GM10248 (cell line): ENCODE measurements around the gene CLEC17A.

Experiments used
- CTCF ChIA-PET: fragments of 300-600 bp; sonication (Branson Sonifier 250); formaldehyde crosslinking; extraction: SDS; loops from one replicate; lab custom pipeline; 2021; ENCODE audit warnings: antibody characterized with exemption; lab: Yijun Ruan, JAX
- POLR2A ChIA-PET: fragments of 350-650 bp; sonication (Branson Sonifier 250); formaldehyde crosslinking; extraction: SDS; loops from one replicate; lab custom pipeline; 2020; ENCODE audit warnings: antibody characterized with exemption; lab: Yijun Ruan, JAX
- DNase-seq: peaks from one replicate; pipeline ENCODE4 v3.0.0; 2012; ENCODE audit errors: extremely low spot score
- TF ChIP-seq, protein P1 (sequence below): IDR thresholded peaks from 2 replicates; pipeline ENCODE4 v1.5.1; 2012; ENCODE audit warnings: mild to moderate bottlenecking, low read depth; ENCODE audit errors: extremely low read depth, missing control alignments, control extremely low read depth

The CLEC17A gene

GRCh38 chr19:14553042-14553938 lies 29.6 kb upstream of the CLEC17A start:
- DNase-seq, result no peak
- TF ChIP-seq, protein P1, sequence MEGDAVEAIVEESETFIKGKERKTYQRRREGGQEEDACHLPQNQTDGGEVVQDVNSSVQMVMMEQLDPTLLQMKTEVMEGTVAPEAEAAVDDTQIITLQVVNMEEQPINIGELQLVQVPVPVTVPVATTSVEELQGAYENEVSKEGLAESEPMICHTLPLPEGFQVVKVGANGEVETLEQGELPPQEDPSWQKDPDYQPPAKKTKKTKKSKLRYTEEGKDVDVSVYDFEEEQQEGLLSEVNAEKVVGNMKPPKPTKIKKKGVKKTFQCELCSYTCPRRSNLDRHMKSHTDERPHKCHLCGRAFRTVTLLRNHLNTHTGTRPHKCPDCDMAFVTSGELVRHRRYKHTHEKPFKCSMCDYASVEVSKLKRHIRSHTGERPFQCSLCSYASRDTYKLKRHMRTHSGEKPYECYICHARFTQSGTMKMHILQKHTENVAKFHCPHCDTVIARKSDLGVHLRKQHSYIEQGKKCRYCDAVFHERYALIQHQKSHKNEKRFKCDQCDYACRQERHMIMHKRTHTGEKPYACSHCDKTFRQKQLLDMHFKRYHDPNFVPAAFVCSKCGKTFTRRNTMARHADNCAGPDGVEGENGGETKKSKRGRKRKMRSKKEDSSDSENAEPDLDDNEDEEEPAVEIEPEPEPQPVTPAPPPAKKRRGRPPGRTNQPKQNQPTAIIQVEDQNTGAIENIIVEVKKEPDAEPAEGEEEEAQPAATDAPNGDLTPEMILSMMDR, result no peak
- POLR2A ChIA-PET, result no interaction called here

DNA sequence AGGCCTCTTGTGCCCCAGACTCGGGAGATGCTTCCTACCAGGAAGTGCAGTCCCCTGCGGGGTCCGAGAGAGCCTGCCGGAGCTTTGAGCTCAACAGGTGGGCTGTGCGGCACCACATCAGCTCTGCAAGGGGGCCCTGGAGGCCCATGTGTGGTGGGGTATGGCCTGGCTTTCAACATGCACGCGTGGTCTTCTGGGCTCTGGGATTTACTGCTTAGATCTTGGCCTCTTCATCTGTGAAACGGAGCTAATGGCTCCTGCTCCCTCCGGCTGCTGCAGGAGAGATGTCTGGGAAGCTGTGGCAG lies 29.0 kb upstream of the CLEC17A start:
- TF ChIP-seq, protein P1, result no peak
- POLR2A ChIA-PET, result no interaction called here
- DNase-seq, result no peak
- CTCF ChIA-PET, result interaction anchor here (1.0 to 6.5 kb wide), 4 partner anchors 14 to 133 kb away, joined by 3 to 73 read pairs (median 30); partner anchors contain the start of genes NDUFB7 and ZNF333

More at GRCh38 chr19:14553042-14553938, 29.6 kb upstream of the CLEC17A start:
- CTCF ChIA-PET, result interaction anchor here (1.0 to 6.5 kb wide), 4 partner anchors 13 to 134 kb away, joined by 3 to 73 read pairs (median 30); partner anchors contain the start of genes NDUFB7 and ZNF333

DNA sequence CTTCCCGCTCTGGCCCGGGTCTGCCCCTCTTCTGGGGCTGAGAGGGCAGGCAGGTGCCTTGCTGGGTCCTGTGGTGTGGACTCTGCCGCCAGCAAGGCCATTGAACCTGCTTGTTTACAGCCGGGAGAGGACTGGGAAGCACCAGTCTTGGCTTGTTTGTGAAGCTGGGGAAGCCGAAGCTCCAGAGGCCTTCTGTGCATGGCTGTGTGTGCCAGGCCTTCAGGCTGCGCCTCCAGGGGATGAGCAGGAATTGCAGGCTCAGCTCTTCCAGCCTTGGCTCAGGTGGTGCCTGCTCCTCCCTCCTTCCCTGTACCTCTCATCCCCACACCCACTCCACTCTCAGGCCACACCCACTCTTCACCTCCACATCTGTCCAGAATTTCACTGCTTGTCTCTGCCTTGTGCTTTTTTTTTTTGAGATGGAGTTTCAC lies 28.5 kb upstream of the CLEC17A start:
- TF ChIP-seq, protein P1, result no peak
- CTCF ChIA-PET, result interaction anchor here (1.0 to 6.5 kb wide), 4 partner anchors 14 to 133 kb away, joined by 3 to 73 read pairs (median 30); partner anchors contain the start of genes NDUFB7 and ZNF333
- POLR2A ChIA-PET, result no interaction called here
- no peak for DNase-seq

DNA sequence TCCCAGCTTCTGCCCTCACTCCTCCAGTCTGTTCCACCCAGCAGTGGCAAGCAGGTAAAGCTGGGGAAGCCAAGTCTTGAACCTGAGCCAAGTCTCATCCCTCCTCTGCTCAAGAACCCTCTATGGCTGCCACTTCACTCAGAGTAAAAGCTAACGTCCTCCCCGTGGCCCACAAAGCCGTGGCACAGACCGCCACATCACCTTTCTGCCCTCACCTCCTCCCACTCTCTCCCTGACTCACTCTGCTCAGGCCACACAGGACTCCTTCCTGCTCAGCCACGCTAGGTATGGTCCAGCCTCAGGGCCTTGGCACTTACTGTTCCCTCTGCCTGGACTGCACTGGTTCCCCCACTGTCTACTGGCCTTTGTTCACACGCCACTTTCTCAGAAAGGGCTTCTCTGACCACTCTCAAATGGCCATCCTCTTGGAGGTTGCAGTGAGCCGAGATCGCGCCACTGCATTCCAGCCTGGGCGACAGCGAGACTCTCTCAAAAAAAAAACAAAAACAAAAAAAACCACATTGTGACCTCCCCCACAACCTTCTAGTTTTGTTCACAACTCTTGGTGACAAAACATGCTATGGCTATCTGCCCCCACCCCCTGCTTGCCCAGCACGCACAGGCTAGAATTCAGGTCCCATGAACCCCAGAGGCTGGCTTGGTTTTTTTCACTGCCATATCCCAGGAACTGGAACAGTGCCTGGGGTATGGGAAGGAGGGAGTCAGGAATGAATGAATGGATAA lies 26.8 kb upstream of the CLEC17A start:
- no peak for DNase-seq
- TF ChIP-seq, protein P1, result no peak
- ChIA-PET CTCF (interaction anchor here (0.6 to 6.5 kb wide), 29 partner anchors 10 to 230 kb away, joined by 3 to 73 read pairs (median 4); partner anchors contain the start of genes DNAJB1, NDUFB7, TECR and ZNF333), POLR2A (interaction anchor here (0.5 kb wide), 1 partner anchor 55 kb away, joined by 4 read pairs; no protein-coding TSS in a partner anchor)

- CTCF ChIA-PET, result interaction anchor here (0.6 to 6.5 kb wide), 31 partner anchors 10 to 230 kb away, joined by 3 to 73 read pairs (median 4); partner anchors contain the start of genes DNAJB1, NDUFB7, TECR and ZNF333
- TF ChIP-seq, protein P1, result peak; percentile 91
- POLR2A ChIA-PET, result no interaction called here
- DNase-seq, result peak; percentile 91
These were observed 26.2 kb upstream of the CLEC17A start for GRCh38 chr19:14556662-14557188.
